RKO (cell line): ENCODE results near the gene HAGHL.
"Not testable (repeated sequence)": the region's sequence is repeated elsewhere in the genome, so short reads cannot be mapped to it uniquely, and the experiment has no call there.

Experiments
- DNase-seq: peaks from one replicate; pipeline ENCODE4 v3.0.0-alpha.2; 2016; ENCODE audit warnings: low spot score

The HAGHL gene

GRCh38 chr16:774086-775001 is 47.4 kb downstream of the HAGHL start:
- DNase-seq, result no peak

DNA sequence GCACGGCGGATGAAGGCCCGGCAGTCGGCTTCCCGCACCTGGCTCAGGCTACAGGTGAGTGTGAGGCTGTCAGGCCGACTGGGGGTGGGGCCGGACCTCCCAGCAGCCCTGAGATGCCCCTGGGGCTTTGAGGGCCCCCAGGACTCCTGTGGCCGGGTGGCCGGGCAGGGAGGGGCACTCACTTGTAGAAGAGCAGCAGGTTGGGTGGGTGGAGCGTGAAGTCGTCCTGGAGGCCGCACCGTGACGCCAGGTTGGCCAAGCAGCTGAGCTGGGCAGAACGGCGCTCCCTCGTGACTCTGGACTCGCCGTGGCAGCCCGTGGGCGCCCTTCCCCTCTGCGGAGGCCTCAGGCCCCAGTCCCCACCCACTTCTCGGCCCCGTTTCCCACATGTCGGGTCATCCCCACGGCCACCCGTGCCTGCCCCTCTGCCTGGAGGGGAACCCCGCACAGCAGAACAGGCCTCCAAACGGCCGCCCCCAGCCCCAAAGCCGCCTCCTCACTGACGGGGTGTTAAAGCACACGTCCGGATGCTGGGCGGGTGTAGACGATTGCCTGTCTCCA is 48.4 kb downstream of the HAGHL start:
- no peak for DNase-seq

DNA sequence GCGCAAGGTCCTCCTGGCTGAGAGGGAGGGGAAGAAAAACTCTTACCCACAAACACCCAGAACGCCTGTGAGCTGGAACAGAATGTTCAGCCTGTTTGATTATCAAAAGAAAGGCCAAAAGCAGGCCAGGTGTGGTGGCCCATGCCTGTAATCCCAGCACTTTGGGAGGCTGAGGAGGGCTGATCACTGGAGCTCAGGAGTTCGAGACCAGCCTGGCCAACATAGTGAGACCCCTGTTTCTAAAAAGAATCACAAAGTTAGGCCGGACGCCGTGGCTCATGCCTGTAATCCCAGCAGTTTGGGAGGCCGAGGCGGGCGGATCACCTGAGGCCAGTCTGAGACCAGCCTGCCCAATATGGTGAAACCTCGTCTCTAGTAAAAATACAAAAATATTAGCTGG is 49.4 kb downstream of the HAGHL start:
- DNase-seq, result not testable (repeated sequence)

DNA sequence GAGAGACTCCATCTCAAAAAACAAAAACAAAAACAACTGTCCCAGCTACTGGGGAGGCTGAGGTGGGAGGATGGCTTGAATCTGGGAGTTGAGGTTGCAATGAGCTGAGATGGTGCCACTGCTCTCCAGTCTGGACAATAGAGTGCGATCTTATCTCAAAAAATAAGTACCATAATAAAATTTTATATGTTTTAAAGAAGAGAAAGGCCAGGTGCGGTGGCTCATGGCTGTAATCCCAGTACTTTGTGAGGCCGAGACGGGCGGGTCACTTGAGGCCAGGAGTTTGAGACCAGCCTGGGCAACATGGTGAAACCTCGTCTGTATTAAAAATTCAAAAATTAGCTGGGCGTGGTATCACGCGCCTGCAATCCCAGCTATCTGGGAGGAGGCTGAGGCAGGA is 49.9 kb downstream of the HAGHL start:
- DNase-seq, result no peak

DNA sequence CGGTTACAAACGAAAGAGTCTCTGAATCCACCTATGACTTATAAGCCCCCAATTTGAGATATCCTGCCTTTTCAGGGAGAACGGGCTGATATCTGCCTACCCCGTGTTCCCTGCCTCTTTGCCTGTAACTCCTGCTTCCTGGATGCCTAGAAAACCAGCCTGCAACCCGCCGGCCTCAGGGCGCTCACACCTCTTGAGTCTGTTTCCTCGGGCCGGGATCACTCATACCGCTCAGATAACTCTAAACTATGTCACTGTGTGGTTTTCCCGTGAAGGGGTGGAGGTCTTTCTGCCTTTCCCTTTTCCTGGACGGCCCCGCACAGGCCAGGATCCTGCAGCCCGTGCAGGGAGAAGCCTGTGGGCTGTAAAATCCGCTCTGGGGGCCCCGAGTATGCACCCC is 50.9 kb downstream of the HAGHL start:
- no peak for DNase-seq

GRCh38 chr16:778447-778846 is 51.5 kb downstream of the HAGHL start:
- DNase-seq, result no peak

DNA sequence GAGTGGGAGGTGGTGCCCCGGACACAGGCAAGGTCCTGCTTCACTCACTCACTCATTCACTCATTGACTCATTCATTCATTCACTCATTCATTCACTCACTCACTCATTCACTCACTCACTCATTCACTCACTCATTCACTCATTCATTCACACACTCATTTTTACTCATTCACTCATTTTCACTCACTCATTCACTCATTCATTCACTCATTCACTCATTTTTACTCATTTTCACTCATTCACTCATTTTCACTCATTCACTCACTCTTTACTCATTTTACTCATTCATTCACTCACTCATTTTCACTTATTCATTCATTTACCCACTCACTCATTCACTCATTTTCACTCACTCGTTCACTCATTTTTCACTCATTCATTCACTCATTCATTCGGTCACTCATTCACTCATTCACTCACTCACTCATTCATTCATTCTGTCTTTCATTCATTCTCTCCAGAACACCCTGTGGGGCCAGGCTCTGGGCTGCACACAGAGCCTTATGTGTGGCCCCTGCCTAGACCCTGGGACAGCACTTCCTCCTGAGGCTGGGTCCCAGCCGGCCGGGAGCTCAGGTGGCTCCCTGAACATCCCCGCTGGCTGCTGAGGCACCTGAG is 52.1 kb downstream of the HAGHL start:
- no peak for DNase-seq
